Spleen (tissue), 11 donors: Measurements from ENCODE around the gene WIPI1. TPM values are rescaled to one million over a fixed set of nuclear protein-coding genes. Genes with fewer than 3 reads are reported as not detected.

ENCODE experiments used
- DNase-seq: peaks from one replicate; pipeline ENCODE4 v3.0.0-alpha.2; 2020
- H3K27ac ChIP-seq, 8 donors: fragments of 200-600 bp; sonication (generic) in 7 of 8; 1 replicate in 4 of 8; 2 replicates in 4 of 8; pipeline versions ENCODE4 v1.5.0 to v1.8.0; 2016 to 2021; ENCODE audit warnings: inconsistent platforms in 4 of 8, mild to moderate bottlenecking in 4 of 8, moderate library complexity in 1 of 8
- H3K27me3 ChIP-seq, 7 donors: fragments of 200-600 bp; sonication (generic) in 6 of 7; replicated peaks in 1 of 7; 1 replicate in 4 of 7; 2 replicates in 3 of 7; pipeline versions ENCODE4 v1.5.0 to v1.8.0; 2016 to 2021; ENCODE audit warnings: inconsistent platforms in 3 of 7, mild to moderate bottlenecking in 1 of 7
- H3K36me3 ChIP-seq, 6 donors: fragments of 200-600 bp; sonication (generic) in 5 of 6; 1 replicate in 4 of 6; 2 replicates in 2 of 6; pipeline versions ENCODE4 v1.5.0 to v1.8.0; 2016 to 2021; ENCODE audit warnings: inconsistent platforms in 2 of 6
- H3K4me1 ChIP-seq, 6 donors: fragments of 200-600 bp; sonication (generic) in 5 of 6; 1 replicate in 3 of 6; 2 replicates in 3 of 6; pipeline versions ENCODE4 v1.5.0 to v1.8.0; 2016 to 2021; ENCODE audit warnings: inconsistent platforms in 3 of 6
- H3K4me3 ChIP-seq, 8 donors: fragments of 200-600 bp; sonication (generic) in 7 of 8; 1 replicate in 4 of 8; 2 replicates in 4 of 8; pipeline versions ENCODE4 v1.5.0 to v1.8.0; 2016 to 2021; ENCODE audit warnings: inconsistent platforms in 4 of 8, mild to moderate bottlenecking in 4 of 8, moderate library complexity in 2 of 8
- H3K9me3 ChIP-seq, 8 donors: fragments of 200-600 bp; sonication (generic) in 7 of 8; 1 replicate in 4 of 8; 2 replicates in 4 of 8; pipeline versions ENCODE4 v1.5.0 to v1.8.0; 2016 to 2021; ENCODE audit warnings: inconsistent platforms in 4 of 8
- CTCF ChIP-seq, 11 experiments: fragments of 200-600 bp in 7 of 11; fragments of 450-650 bp in 4 of 11; sonication (generic) in 4 of 11; IDR thresholded peaks in 8 of 11; conservative IDR thresholded peaks in 3 of 11; 1 replicate in 7 of 11; 2 replicates in 4 of 11; pipeline versions ENCODE4 v1.4.0 to v1.8.0; 2016 to 2021; ENCODE audit warnings: antibody characterized with exemption in 11 of 11, inconsistent platforms in 4 of 11, mild to moderate bottlenecking in 1 of 11
- POLR2A ChIP-seq, 3 donors: fragments of 450-650 bp; IDR thresholded peaks; one replicate each; pipeline ENCODE4 v1.5.1; 2017; ENCODE audit warnings: antibody characterized with exemption in 3 of 3, mild to moderate bottlenecking in 1 of 3
- POLR2AphosphoS5 ChIP-seq, 3 donors: sonication (generic); formaldehyde crosslinking; IDR thresholded peaks; one replicate each; pipeline ENCODE4 v1.5.1; 2017; ENCODE audit warnings: antibody characterized with exemption in 3 of 3
- WGBS, 5 donors: extraction: QIAGEN DNeasy Blood & Tissue Kit in 3 of 5; methylation state at CpG; one replicate each; pipeline versions ENCODE4 v1.1.5 to v1.1.7; 2013 to 2018; 5-methylcytosine and 5-hydroxymethylcytosine counted together
- intact Hi-C: fragments of 100-400 bp; cut with DNase I; formaldehyde crosslinking; loops from one replicate; pipeline ENCODE4 v1.15.0; 2023; ENCODE audit warnings: low total_unique reads
- polyA plus RNA-seq, 3 donors: library from polyadenylated mRNA; stranded (reverse); fragments of 200-250 nt; gene quantifications; one replicate each; pipeline ENCODE4 v1.2.1, GENCODE V29; 2013
- total RNA-seq, 7 donors: library from RNA; depleted of rRNA in 3 of 7; stranded (reverse); fragments of >200 nt in 3 of 7; fragmentation: NEBNext Ultra II Directional in 4 of 7; extraction: Animal tissue kit (Norgen Biotek cat#: 25700) in 4 of 7; gene quantifications; one replicate each; pipeline versions ENCODE4 v1.1.0 to v1.2.1, GENCODE V29; 2016 to 2021
- donor health status: healthy with polysubstance abuse.
- donor health status: DM: no; HTN: no; CAD: no; lungs with moderate emphysema.
- donor health status: DM: no; HTN: no; CAD: no.
- donor health status: Bipolar disorder and iron deficiency.
- donor health status: healthy.
- donor health status: DM: no; HTN: no; CAD: no.
- donor health status: DM: yes; HTN: yes; CAD: no.

Gene WIPI1
- total and polyA plus RNA-seq, 10 donors, result 7.2 to 38.3 (median 25.6) TPM

- intact Hi-C loops, result no loop called here
- Histone ChIP-seq H3K4me3 (no peak overlapping the region), H3K27ac (peak overlapping the region in 1 of 8 donors; percentile 40), H3K36me3 (peaks cover 0 to 19% (median 0%) of the 10 kb centered on the region in 6 donors), H3K4me1 (peaks cover 0 to 24% (median 11%) of the 10 kb centered on the region in 6 donors), H3K27me3 (no peaks in the 10 kb centered on the region), H3K9me3 (peaks cover 0 to 17% (median 13%) of the 10 kb centered on the region in 8 donors)
- TF ChIP-seq CTCF (IDR thresholded peaks at IDR 0.05 in 8 of 11, conservative IDR thresholded peaks at IDR 0.05 in 3 of 11) (peak; percentile 64 to 87 (median 79)), POLR2AphosphoS5 (IDR thresholded peaks at IDR 0.05) (peak in 1 of 3 donors; percentile 32), POLR2A (IDR thresholded peaks at IDR 0.05) (no peak)
- 14 to 29% (median 19%) methylated on average over 10 to 11 of the region's 11 CpGs for WGBS, 5 donors
- DNase-seq, result peak; percentile 80
Observed at GRCh38 chr17:68398691-68399637, 58.3 kb downstream of the WIPI1 start.

GRCh38 chr17:68397108-68397536 is 60.2 kb downstream of the WIPI1 start:
- DNase-seq, result no peak
- Histone ChIP-seq H3K27ac (no peak overlapping the region), H3K9me3 (peaks cover 0 to 17% (median 13%) of the 10 kb centered on the region in 8 donors), H3K27me3 (no peaks in the 10 kb centered on the region), H3K36me3 (peaks cover 0 to 19% (median 0%) of the 10 kb centered on the region in 6 donors), H3K4me1 (peaks cover 0 to 24% (median 11%) of the 10 kb centered on the region in 6 donors), H3K4me3 (no peak overlapping the region)
- intact Hi-C loops, result no loop called here
- no peak for TF ChIP-seq CTCF (IDR thresholded peaks at IDR 0.05 in 8 of 11, conservative IDR thresholded peaks at IDR 0.05 in 3 of 11)
- no peak for TF ChIP-seq POLR2AphosphoS5 (IDR thresholded peaks at IDR 0.05)
- no peak for TF ChIP-seq POLR2A (IDR thresholded peaks at IDR 0.05)
- WGBS, 5 donors, result 55 to 66% (median 58%) methylated on average over 7 of the region's 7 CpGs

GRCh38 chr17:68396226-68397107 is 60.8 kb downstream of the WIPI1 start:
- no peak for DNase-seq
- Histone ChIP-seq H3K9me3 (peaks cover 0 to 17% (median 13%) of the 10 kb centered on the region in 8 donors), H3K4me1 (peaks cover 0 to 24% (median 11%) of the 10 kb centered on the region in 6 donors), H3K27me3 (no peaks in the 10 kb centered on the region), H3K36me3 (peaks cover 0 to 18% (median 0%) of the 10 kb centered on the region in 6 donors), H3K27ac (no peak overlapping the region), H3K4me3 (no peak overlapping the region)
- 63 to 72% (median 71%) methylated on average over 10 of the region's 10 CpGs for WGBS, 5 donors
- TF ChIP-seq CTCF (IDR thresholded peaks at IDR 0.05 in 8 of 11, conservative IDR thresholded peaks at IDR 0.05 in 3 of 11) (no peak), POLR2A (IDR thresholded peaks at IDR 0.05) (no peak), POLR2AphosphoS5 (IDR thresholded peaks at IDR 0.05) (no peak)
- intact Hi-C loops, result no loop called here
